ENCODE data around the gene EDARADD.

DNA sequence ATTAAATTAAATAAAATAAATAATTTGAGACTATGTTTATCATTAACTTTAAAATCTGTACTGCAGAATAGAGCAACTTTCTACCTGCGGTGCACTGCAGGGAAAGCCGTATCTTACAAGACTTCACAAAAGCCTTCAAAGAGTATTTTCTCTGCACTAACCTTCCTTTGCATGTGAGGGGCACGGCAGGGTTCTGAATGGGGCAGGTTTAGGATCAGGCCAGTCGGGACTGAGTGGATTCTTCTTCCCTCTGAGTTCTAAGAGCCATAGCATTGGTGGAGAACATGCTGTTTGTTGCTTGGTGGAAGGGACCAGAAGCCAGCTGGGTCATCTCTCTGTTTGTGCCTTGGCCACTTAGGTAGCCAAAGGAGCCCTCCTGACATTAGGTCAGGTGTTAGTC is 74.5 kb downstream of the EDARADD start:
- TF ChIP-seq GATA2 (IDR thresholded peaks at IDR 0.05; ENCODE audit: low read depth, low read length) (no peak), GATA3 (IDR thresholded peaks at IDR 0.05; ENCODE audit: low read depth, low read length) (no peak)

Measured in SH-SY5Y (cell line).